GM12891 (cell line): ENCODE measurements around the gene SIRPB2.

ENCODE experiments used
- DNase-seq: peaks from one replicate; pipeline ENCODE4 v3.0.0; 2011; ENCODE audit warnings: low spot score; ENCODE audit not compliant: insufficient read length
- FAIRE-seq: peaks from 2 replicates; lab custom pipeline; 2011; peaks lifted over from hg19 to GRCh38; lab: Jason Lieb, UNC
- PAX5 ChIP-seq: IDR thresholded peaks from 2 replicates; pipeline ENCODE4 v1.6.1; 2011; ENCODE audit warnings: low read length, moderate library complexity, mild to moderate bottlenecking; ENCODE audit not compliant: insufficient read depth, severe bottlenecking
- POLR2A ChIP-seq: IDR thresholded peaks from 2 replicates; pipeline ENCODE4 v1.6.1; 2011; ENCODE audit warnings: low read depth, low read length, control low read depth
- POLR2AphosphoS5 ChIP-seq: IDR thresholded peaks from 2 replicates; pipeline ENCODE4 v1.6.1; 2011; ENCODE audit warnings: low read depth, low read length, control low read depth
- POU2F2 ChIP-seq: IDR thresholded peaks from 2 replicates; pipeline ENCODE4 v1.6.1; 2011; ENCODE audit warnings: low read depth, mild to moderate bottlenecking, control low read depth, low read length, moderate library complexity
- SPI1 ChIP-seq: IDR thresholded peaks from 2 replicates; pipeline ENCODE4 v1.6.1; 2011; ENCODE audit warnings: low read depth, low read length, control low read depth
- TAF1 ChIP-seq: IDR thresholded peaks from 2 replicates; pipeline ENCODE4 v1.6.1; 2011; ENCODE audit warnings: low read depth, low read length, control low read depth

SIRPB2 gene

DNA sequence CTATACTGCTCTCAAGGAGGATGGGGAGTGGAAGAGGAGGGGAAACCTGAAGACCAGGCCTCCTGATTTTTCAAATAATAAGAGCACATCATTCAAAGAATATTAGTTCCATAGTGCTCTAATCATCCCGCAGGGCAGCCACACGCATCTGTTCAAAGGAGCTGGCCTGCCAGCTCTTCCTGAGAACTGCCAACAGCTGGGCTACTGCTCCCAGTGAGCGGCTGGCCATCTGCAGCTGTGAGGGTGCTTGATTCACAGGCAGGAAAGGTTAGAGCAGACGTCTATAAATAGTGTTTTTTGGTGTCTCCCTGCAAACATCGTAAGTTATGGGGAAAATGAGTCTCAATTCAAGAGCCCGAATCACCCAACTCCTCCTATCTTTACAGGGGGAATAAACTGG lies 41.9 kb downstream of the SIRPB2 start:
- DNase-seq (no peak), FAIRE-seq (no peak)
- TF ChIP-seq POU2F2, result no peak
- no peak for TF ChIP-seq TAF1
- TF ChIP-seq SPI1, result no peak
- TF ChIP-seq POLR2A, result no peak
- TF ChIP-seq PAX5, result no peak
- TF ChIP-seq POLR2AphosphoS5, result no peak

DNA sequence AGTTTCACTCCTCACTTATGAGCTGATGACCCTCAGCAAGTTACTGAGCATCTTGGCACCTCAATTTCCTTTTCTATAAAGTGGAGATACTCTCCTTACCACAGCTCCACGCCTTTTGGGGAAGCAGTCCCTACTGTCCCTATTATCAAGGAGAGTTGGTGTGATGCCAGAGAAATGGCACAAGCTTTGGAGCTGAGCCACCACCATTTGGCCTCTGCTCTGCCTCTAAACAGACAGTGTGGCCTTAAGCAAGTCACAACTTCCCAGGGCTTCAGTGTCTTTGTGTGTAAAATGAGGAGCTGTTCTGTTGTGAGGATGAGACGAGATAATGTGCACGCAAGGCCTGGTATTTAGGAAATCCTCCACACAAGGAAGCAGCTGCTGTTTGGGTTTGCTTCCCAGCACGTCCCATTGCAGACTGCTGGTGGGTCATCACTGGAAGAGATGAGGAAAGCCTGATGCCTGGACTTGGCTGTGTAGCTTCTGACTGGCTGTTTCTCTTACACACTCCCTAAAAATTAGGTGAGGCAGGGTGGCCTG lies 43.1 kb downstream of the SIRPB2 start:
- no peak for DNase-seq
- no peak for FAIRE-seq
- TF ChIP-seq SPI1 (no peak), TAF1 (no peak), POLR2A (no peak), POLR2AphosphoS5 (no peak), POU2F2 (no peak), PAX5 (no peak)

DNA sequence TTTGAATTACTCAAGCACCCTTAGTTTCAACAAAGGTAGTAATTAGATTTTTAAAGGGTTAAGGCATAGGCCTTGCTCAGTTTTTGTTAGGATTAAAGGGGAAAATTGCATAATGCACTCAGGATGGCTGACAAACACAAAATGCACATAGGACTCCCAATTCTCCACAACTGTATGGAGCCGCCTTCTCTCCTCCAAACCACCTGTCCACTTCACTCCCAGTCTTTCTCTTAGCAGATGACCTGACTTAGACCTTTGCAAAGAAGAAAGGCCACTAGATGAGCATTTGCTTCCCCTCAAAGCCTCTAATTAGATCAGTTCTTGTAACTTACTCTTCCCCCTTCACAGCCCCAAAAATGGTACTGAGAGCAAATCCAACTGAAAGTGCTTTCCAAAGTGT lies 44.7 kb downstream of the SIRPB2 start:
- TF ChIP-seq SPI1 (no peak), POLR2A (no peak), PAX5 (no peak), POU2F2 (no peak), TAF1 (no peak)
- no peak for FAIRE-seq
- DNase-seq, result no peak

DNA sequence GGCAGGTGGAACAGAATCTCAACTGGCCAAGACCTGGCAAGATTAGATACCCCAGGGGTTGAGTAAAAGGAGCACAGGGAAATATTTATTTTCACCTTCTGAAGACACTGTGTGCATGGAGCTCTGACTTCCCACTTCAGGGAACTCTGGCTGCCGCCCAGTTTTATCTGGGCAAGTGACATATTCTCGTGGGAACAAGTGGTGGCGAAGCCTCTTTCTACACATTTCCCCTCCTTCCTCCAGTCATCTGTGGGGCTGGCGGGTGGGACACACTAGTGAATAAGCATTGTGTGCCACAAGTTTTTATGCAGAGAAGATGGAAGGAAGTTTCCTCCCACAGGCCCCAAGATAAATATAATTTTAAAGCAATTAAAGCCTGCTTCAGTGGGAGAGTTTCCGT lies 48.1 kb downstream of the SIRPB2 start:
- no peak for DNase-seq
- no peak for TF ChIP-seq SPI1
- no peak for TF ChIP-seq TAF1
- TF ChIP-seq POLR2A, result no peak
- TF ChIP-seq PAX5, result no peak
- no peak for TF ChIP-seq POLR2AphosphoS5
- TF ChIP-seq POU2F2, result no peak
- no peak for FAIRE-seq

DNA sequence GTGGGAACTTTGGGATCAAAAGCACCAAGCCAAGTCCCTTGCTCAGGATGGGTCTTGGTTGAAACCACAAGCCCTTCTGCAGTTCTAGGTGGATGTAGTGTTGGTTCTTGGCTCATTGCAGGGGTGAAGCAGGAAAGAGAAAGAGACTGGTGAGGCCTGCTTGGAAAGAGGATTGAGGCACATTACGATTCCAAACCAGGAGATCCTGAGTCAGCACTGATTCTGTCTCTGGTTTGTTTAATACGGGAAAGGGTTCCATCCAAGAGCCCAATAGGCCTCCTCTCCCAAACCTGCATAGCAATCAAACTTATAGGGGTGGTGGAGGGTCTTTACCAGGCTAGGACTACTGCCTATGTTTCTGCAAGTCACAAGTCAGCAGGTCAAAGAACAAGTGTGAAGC lies 48.9 kb downstream of the SIRPB2 start:
- DNase-seq (no peak), FAIRE-seq (no peak)
- no peak for TF ChIP-seq TAF1
- no peak for TF ChIP-seq POLR2A
- no peak for TF ChIP-seq POU2F2
- TF ChIP-seq SPI1, result no peak
- no peak for TF ChIP-seq PAX5
- TF ChIP-seq POLR2AphosphoS5, result no peak

DNA sequence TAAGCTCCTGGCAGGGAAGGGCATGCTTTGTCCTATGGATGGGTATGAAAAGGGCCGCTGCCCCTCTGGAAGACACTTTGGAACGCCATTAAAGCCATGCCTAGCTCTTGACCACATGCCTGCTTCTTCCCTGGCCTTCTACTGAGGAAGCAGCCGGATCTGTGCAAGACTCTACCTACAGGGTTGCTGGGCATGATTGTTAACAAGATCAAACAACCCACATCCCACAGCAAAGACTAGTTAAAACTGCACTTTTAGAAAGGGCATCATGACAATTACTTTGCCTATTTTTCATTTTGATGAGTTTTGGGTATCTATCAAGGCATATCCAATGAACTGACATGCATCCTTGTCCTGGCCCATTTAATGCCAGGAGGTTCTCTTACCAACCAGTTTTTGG lies 50.1 kb downstream of the SIRPB2 start:
- no peak for TF ChIP-seq PAX5
- TF ChIP-seq POU2F2, result no peak
- TF ChIP-seq POLR2A, result no peak
- TF ChIP-seq POLR2AphosphoS5, result no peak
- TF ChIP-seq TAF1, result no peak
- TF ChIP-seq SPI1, result no peak
- FAIRE-seq (no peak), DNase-seq (no peak)

DNA sequence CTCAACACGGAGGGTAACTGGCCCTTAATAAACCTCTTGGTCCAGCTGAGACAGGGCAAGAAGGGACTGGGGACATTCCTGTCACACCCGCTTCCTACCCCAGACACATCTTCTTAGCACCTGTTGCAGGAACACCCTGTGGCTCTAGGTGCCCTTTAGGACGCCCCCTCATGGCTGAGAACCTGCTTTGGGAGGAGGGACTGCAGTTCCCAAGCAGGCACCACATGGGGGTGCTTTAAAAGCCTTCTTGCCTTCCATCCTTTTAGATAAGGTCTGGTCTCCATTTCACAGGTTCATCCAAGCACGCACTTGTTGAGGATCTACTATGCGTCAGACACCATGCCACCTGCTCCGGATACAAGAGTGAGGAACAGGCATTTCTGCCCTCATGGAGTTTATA lies 51.2 kb downstream of the SIRPB2 start:
- no peak for DNase-seq
- FAIRE-seq, result no peak
- TF ChIP-seq POLR2A (no peak), TAF1 (no peak), SPI1 (no peak), POLR2AphosphoS5 (no peak), PAX5 (no peak), POU2F2 (no peak)

DNA sequence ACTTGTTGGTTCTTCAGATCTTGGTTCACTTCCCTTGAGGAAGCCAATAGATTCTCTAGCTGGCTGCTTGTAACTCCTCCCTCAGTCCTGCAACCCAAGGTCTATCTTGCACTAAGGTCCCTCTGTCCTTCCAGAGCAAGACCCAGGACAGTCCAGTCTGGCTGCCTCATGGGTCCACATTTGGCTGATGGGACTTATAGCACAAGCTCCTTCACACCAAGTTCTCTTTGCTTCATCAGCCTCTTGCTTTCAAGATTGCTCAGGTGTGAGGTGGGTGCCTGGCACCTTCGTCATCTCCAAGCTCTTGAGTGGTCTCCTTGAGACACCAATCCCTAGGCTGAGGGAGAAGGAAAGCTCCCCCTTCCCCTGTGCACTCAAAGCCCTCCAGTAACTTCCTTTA lies 52.9 kb downstream of the SIRPB2 start:
- DNase-seq (no peak), FAIRE-seq (no peak)
- TF ChIP-seq POLR2A, result no peak
- TF ChIP-seq TAF1, result no peak
- no peak for TF ChIP-seq SPI1
- TF ChIP-seq POLR2AphosphoS5, result no peak
- no peak for TF ChIP-seq POU2F2
- TF ChIP-seq PAX5, result no peak

DNA sequence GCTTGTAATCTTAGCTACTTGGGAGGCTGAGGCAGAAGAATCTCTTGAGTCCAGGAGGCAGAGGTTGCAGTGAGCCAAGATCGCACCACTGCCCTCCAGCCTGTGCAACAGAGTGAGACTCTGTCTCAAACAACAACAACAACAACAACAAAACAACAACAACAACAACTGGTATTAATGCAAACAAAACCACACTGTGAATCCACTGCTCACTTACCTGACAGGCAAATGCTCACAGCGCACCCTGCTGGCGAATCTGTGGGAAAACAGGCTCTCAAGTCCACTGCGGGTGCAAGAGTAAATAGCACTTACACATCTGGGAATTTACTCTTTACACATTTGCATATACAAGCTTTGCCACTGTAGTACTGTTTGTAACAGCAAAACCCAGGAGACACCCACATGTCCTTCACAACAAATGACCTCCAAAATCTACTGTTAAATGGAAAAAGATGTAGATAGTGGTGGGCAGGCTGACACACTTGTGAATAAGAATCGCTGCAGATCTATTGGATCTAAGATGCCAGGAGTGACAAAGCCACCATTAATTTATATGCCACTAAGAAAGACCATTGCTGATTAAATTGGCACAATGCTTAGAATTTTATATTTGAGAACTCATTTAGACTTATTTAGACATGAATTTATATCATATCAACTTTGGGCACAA lies 53.9 kb downstream of the SIRPB2 start:
- FAIRE-seq (peak; percentile 95), DNase-seq (peak; percentile 29)
- TF ChIP-seq POLR2AphosphoS5, result no peak
- peak; percentile 46; the same call in 1 of the 2 replicates for TF ChIP-seq POU2F2

DNA sequence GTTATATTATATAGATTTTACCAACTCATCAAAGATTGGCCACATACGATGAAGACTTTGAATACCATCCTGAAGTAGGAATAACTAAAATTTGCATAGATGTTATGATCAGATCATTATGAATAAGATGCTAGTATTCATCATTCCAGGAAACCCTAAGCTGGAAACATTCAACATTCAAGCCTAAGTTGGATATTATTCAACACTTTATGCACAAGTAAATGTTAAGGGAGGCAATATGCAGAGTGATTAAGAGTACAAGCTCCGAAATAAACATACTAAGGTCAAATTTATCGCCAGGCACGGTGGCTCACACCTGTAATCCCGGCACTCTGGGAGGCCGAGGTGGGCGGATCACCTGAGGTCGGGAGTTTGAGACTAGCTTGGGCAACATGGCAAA lies 55.0 kb downstream of the SIRPB2 start:
- FAIRE-seq (no peak), DNase-seq (no peak)
- TF ChIP-seq TAF1, result no peak
- no peak for TF ChIP-seq SPI1
- no peak for TF ChIP-seq POU2F2
- no peak for TF ChIP-seq POLR2A
- no peak for TF ChIP-seq POLR2AphosphoS5
- TF ChIP-seq PAX5, result no peak

DNA sequence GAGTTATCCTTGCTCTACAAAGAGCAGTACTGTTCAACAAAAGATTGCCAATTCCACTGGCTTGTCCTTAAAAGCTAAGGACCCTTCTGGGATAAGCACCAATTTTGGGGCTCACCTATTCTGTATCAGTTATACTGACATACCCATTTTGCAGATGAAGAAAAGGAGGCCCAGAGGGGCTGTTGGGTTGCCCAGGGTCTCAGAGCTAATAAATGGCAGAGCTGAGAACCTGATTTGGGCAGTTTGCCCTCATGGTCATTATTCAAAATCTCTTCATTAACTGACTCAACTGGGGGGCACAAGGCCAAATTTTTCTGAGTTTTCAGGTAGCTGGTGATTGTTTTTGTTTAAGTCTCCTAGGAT lies 55.9 kb downstream of the SIRPB2 start:
- TF ChIP-seq TAF1, result no peak
- TF ChIP-seq POU2F2, result no peak
- TF ChIP-seq SPI1, result no peak
- TF ChIP-seq POLR2AphosphoS5, result no peak
- TF ChIP-seq POLR2A, result no peak
- TF ChIP-seq PAX5, result no peak
- FAIRE-seq (no peak), DNase-seq (no peak)
